Chondrocyte (in vitro differentiated cells): Measurements from ENCODE around the gene RNF111. TPM values are rescaled to one million over a fixed set of nuclear protein-coding genes. Genes with fewer than 3 reads are reported as not detected.
A peak's percentile ranks its signal among the peaks of the same experiment; 100 is the strongest.

Source experiments
- DNase-seq: peaks from one replicate; pipeline ENCODE4 v3.0.0; 2021; ENCODE audit warnings: mixed read lengths, low spot score
- H3K27ac Mint-ChIP-seq: one replicate; pipeline ENCODE4 v1.8.0; 2021; ENCODE audit warnings: mild to moderate bottlenecking, moderate library complexity, mixed read lengths; ENCODE audit not compliant: unreplicated experiment
- H3K27me3 Mint-ChIP-seq: 2 replicates; pipeline ENCODE4 v1.8.0; 2021; ENCODE audit warnings: low read depth, mixed read lengths
- H3K36me3 Mint-ChIP-seq: 2 replicates; pipeline ENCODE4 v1.8.0; 2021; ENCODE audit warnings: low read depth, mixed read lengths
- H3K4me1 Mint-ChIP-seq: 2 replicates; pipeline ENCODE4 v1.8.0; 2021; ENCODE audit warnings: low read depth, mild to moderate bottlenecking, mixed read lengths
- H3K4me3 Mint-ChIP-seq: one replicate; pipeline ENCODE4 v1.8.0; 2021; ENCODE audit warnings: mild to moderate bottlenecking, moderate library complexity, mixed read lengths; ENCODE audit not compliant: unreplicated experiment
- H3K9me3 Mint-ChIP-seq: 2 replicates; pipeline ENCODE4 v1.8.0; 2021; ENCODE audit warnings: low read depth, mixed read lengths
- CTCF ChIP-seq: fragments of 200-600 bp; sonication (generic); IDR thresholded peaks from 2 replicates; pipeline ENCODE4 v1.5.0; 2021; ENCODE audit warnings: antibody characterized with exemption, mild to moderate bottlenecking, moderate library complexity
- total RNA-seq: library from RNA; stranded (reverse); gene quantifications from 3 replicates; pipeline ENCODE4 v1.2.1, GENCODE V29; 2021

RNF111 gene
- total RNA-seq, 1 donor from 2014 or later: 27.1 TPM

DNA sequence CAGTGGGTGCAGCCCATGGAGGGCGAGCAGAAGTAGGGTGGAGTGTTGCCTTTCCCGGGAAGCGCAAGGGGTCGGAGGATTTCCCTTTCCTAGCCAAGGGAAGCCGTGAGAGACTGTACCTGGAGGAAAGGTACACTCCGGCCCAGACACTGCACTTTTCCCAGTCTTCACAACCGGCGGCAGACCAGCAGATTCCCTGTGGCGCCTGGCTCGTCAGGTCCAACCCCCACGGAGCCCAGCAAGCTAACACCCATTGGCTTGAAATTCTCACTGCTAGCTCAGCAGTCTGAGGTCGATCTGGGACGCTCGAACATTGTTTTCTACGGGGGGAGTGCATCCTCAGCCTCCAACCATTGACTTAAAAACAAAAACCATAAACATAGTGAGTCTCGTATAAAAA lies 144.0 kb downstream of the RNF111 start:
- Mint-ChIP-seq H3K4me1 (no peaks in the 10 kb centered on the region), H3K27ac (no peak overlapping the region), H3K27me3 (no peaks in the 10 kb centered on the region), H3K4me3 (no peak overlapping the region), H3K36me3 (peaks cover 65% of the 10 kb centered on the region), H3K9me3 (peaks cover 38% of the 10 kb centered on the region)
- DNase-seq: no peak
- no peak for TF ChIP-seq CTCF

- Mint-ChIP-seq H3K27ac (no peak overlapping the region), H3K36me3 (peaks cover 67% of the 10 kb centered on the region), H3K4me1 (no peaks in the 10 kb centered on the region), H3K27me3 (no peaks in the 10 kb centered on the region), H3K4me3 (no peak overlapping the region), H3K9me3 (peaks cover 35% of the 10 kb centered on the region)
- no peak for DNase-seq
- TF ChIP-seq CTCF: no peak
Measured at GRCh38 chr15:59131969-59132562, 144.6 kb downstream of the RNF111 start.

DNA sequence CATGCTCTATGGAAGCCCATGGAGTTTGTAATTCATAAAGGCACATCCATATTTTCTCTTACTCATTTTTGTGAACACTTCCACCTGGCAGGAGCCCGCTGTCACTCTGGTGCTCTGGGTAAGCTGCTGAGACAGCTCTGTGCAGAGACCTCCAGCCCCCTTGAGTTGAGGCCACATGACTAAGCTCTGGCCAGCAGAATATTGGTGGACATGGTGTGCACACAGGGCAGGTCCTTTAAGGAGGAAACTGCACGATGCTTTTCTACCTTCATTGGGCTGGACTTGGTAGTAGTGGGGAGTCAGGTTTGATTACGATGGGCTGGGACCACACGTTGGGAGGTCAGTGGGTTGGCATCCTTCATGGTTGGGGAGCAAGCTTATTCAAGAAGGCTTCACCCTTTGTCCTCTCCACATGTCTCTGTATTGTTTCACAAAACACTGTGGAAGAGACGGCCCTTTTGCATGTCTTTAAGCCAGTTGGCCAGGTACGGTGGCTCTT lies 146.5 kb downstream of the RNF111 start:
- no peak for DNase-seq
- Mint-ChIP-seq H3K4me3 (no peak overlapping the region), H3K27me3 (no peaks in the 10 kb centered on the region), H3K4me1 (no peaks in the 10 kb centered on the region), H3K9me3 (peaks cover 16% of the 10 kb centered on the region), H3K36me3 (peaks cover 66% of the 10 kb centered on the region), H3K27ac (no peak overlapping the region)
- no peak for TF ChIP-seq CTCF

- Mint-ChIP-seq H3K9me3 (no peaks in the 10 kb centered on the region), H3K27me3 (no peaks in the 10 kb centered on the region), H3K4me1 (no peaks in the 10 kb centered on the region), H3K4me3 (no peak overlapping the region), H3K36me3 (peaks cover 47% of the 10 kb centered on the region), H3K27ac (no peak overlapping the region)
- TF ChIP-seq CTCF: no peak
- DNase-seq: no peak
Measured at GRCh38 chr15:59137566-59137965, 150.1 kb downstream of the RNF111 start.

DNA sequence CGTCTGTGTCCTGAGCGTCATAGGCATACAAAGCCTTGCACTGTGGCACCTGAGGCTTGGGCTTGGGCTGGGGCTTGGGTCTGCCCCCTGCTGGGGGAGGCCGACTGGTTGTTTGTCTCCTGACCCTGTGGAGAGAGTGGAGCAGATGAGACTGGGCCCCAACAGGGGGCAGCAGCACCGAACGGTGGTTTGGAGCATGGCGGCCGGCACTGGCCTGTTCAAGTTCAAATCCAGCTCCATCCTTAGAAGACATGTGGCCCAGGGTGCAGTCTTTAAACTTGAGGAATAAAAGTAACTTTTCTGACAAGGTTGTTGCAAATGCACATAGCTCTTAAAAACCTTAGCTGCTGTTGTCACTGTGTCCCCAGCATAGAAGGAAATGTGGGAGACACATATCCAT lies 150.8 kb downstream of the RNF111 start:
- H3K27ac Mint-ChIP-seq: no peak overlapping the region
- H3K4me1 Mint-ChIP-seq: no peaks in the 10 kb centered on the region
- TF ChIP-seq CTCF: peak; percentile 72
- no peaks in the 10 kb centered on the region for H3K9me3 Mint-ChIP-seq
- no peak overlapping the region for H3K4me3 Mint-ChIP-seq
- DNase-seq: no peak
- H3K36me3 Mint-ChIP-seq: peaks cover 49% of the 10 kb centered on the region
- no peaks in the 10 kb centered on the region for H3K27me3 Mint-ChIP-seq
